ENCODE results near the gene RYR2. TPM values are rescaled to one million over a fixed set of nuclear protein-coding genes. Genes with fewer than 3 reads are reported as not detected.

Gene RYR2
- total and polyA plus RNA-seq, 4 donors, result 2.6 to 128 (median 17.7) TPM

- no peak overlapping the region for H3K27ac ChIP-seq (ENCODE audit: low read depth in 1 of 2, low read length in 2 of 2)
- no peak overlapping the region for H3K4me3 ChIP-seq (ENCODE audit: low read length in 2 of 2)
- no peak for ATAC-seq (ENCODE audit: low FRiP score)
- intact Hi-C loops (cut with DNase I), result no loop called here
- no peaks in the 10 kb centered on the region for H3K27me3 ChIP-seq (ENCODE audit: control insufficient read depth in 1 of 2, insufficient read depth in 2 of 2, low read length in 1 of 2)
- 93 to 99% methylated on average over 3 of the region's 3 CpGs for WGBS, 2 donors
- H3K4me1 ChIP-seq (ENCODE audit: control insufficient read depth in 1 of 2, insufficient read depth in 2 of 2, low read length in 2 of 2), result peaks cover 0 to 6% of the 10 kb centered on the region in 2 donors
- no peaks in the 10 kb centered on the region for H3K9me3 ChIP-seq (ENCODE audit: control insufficient read depth, low read length)
- H3K36me3 ChIP-seq (ENCODE audit: control insufficient read depth in 1 of 2, insufficient read depth in 2 of 2, low read length in 1 of 2), result peaks cover 0 to 3% of the 10 kb centered on the region in 2 donors
- no peak for DNase-seq
Observed at GRCh38 chr1:237050915-237051314, 8.9 kb downstream of the RYR2 start.

GRCh38 chr1:237054313-237054712 is 12.3 kb downstream of the RYR2 start:
- no peak for ATAC-seq (ENCODE audit: low FRiP score)
- Histone ChIP-seq H3K4me3 (ENCODE audit: low read length in 2 of 2) (no peak overlapping the region), H3K36me3 (ENCODE audit: control insufficient read depth in 1 of 2, insufficient read depth in 2 of 2, low read length in 1 of 2) (peaks cover 0 to 3% of the 10 kb centered on the region in 2 donors), H3K27me3 (ENCODE audit: control insufficient read depth in 1 of 2, insufficient read depth in 2 of 2, low read length in 1 of 2) (no peaks in the 10 kb centered on the region), H3K27ac (ENCODE audit: low read depth in 1 of 2, low read length in 2 of 2) (no peak overlapping the region), H3K9me3 (ENCODE audit: control insufficient read depth, low read length) (no peaks in the 10 kb centered on the region), H3K4me1 (ENCODE audit: control insufficient read depth in 1 of 2, insufficient read depth in 2 of 2, low read length in 2 of 2) (peaks cover 2 to 5% of the 10 kb centered on the region in 2 donors)
- intact Hi-C loops (cut with DNase I), result no loop called here
- 88 to 91% methylated on average over 2 of the region's 2 CpGs for WGBS, 2 donors
- DNase-seq, result no peak

GRCh38 chr1:237058470-237058869 is 16.5 kb downstream of the RYR2 start:
- DNase-seq (no peak), ATAC-seq (ENCODE audit: low FRiP score) (no peak)
- H3K9me3 ChIP-seq (ENCODE audit: control insufficient read depth, low read length), result peaks cover 1% of the 10 kb centered on the region
- intact Hi-C loops (cut with DNase I), result no loop called here
- WGBS, 2 donors, result 84 to 90% methylated on average over 9 of the region's 9 CpGs
- H3K36me3 ChIP-seq (ENCODE audit: control insufficient read depth in 1 of 2, insufficient read depth in 2 of 2, low read length in 1 of 2), result peaks cover 0 to 3% of the 10 kb centered on the region in 2 donors
- no peak overlapping the region for H3K27ac ChIP-seq (ENCODE audit: low read depth in 1 of 2, low read length in 2 of 2)
- no peaks in the 10 kb centered on the region for H3K27me3 ChIP-seq (ENCODE audit: control insufficient read depth in 1 of 2, insufficient read depth in 2 of 2, low read length in 1 of 2)
- peaks cover 2 to 5% of the 10 kb centered on the region in 2 donors for H3K4me1 ChIP-seq (ENCODE audit: control insufficient read depth in 1 of 2, insufficient read depth in 2 of 2, low read length in 2 of 2)
- H3K4me3 ChIP-seq (ENCODE audit: low read length in 2 of 2), result no peak overlapping the region

- H3K27me3 ChIP-seq (ENCODE audit: control insufficient read depth in 1 of 2, insufficient read depth in 2 of 2, low read length in 1 of 2), result no peaks in the 10 kb centered on the region
- H3K4me1 ChIP-seq (ENCODE audit: control insufficient read depth in 1 of 2, insufficient read depth in 2 of 2, low read length in 2 of 2), result peaks cover 2 to 5% of the 10 kb centered on the region in 2 donors
- intact Hi-C loops (cut with DNase I), result no loop called here
- 8 to 14% methylated on average over 3 of the region's 3 CpGs for WGBS, 2 donors
- no peak overlapping the region for H3K27ac ChIP-seq (ENCODE audit: low read depth in 1 of 2, low read length in 2 of 2)
- DNase-seq, result no peak
- H3K9me3 ChIP-seq (ENCODE audit: control insufficient read depth, low read length), result peaks cover 1% of the 10 kb centered on the region
- no peak overlapping the region for H3K4me3 ChIP-seq (ENCODE audit: low read length in 2 of 2)
- H3K36me3 ChIP-seq (ENCODE audit: control insufficient read depth in 1 of 2, insufficient read depth in 2 of 2, low read length in 1 of 2), result peaks cover 0 to 3% of the 10 kb centered on the region in 2 donors
- no peak for ATAC-seq (ENCODE audit: low FRiP score)
Observed at GRCh38 chr1:237059244-237059643, 17.3 kb downstream of the RYR2 start.

- no peak for ATAC-seq (ENCODE audit: low FRiP score)
- Histone ChIP-seq H3K4me3 (ENCODE audit: low read length in 2 of 2) (no peak overlapping the region), H3K9me3 (ENCODE audit: control insufficient read depth, low read length) (peaks cover 1% of the 10 kb centered on the region), H3K36me3 (ENCODE audit: control insufficient read depth in 1 of 2, insufficient read depth in 2 of 2, low read length in 1 of 2) (no peaks in the 10 kb centered on the region), H3K27me3 (ENCODE audit: control insufficient read depth in 1 of 2, insufficient read depth in 2 of 2, low read length in 1 of 2) (no peaks in the 10 kb centered on the region), H3K27ac (ENCODE audit: low read depth in 1 of 2, low read length in 2 of 2) (no peak overlapping the region), H3K4me1 (ENCODE audit: control insufficient read depth in 1 of 2, insufficient read depth in 2 of 2, low read length in 2 of 2) (peaks cover 0 to 5% of the 10 kb centered on the region in 2 donors)
- DNase-seq, result no peak
- intact Hi-C loops (cut with DNase I), result no loop called here
Observed at GRCh38 chr1:237062976-237063375, 21.0 kb downstream of the RYR2 start.

GRCh38 chr1:237065903-237066302 is 23.9 kb downstream of the RYR2 start:
- no peaks in the 10 kb centered on the region for H3K36me3 ChIP-seq (ENCODE audit: control insufficient read depth in 1 of 2, insufficient read depth in 2 of 2, low read length in 1 of 2)
- H3K4me3 ChIP-seq (ENCODE audit: low read length in 2 of 2), result no peak overlapping the region
- H3K4me1 ChIP-seq (ENCODE audit: control insufficient read depth in 1 of 2, insufficient read depth in 2 of 2, low read length in 2 of 2), result no peaks in the 10 kb centered on the region
- DNase-seq (no peak), ATAC-seq (ENCODE audit: low FRiP score) (no peak)
- intact Hi-C loops (cut with DNase I), result no loop called here
- H3K27ac ChIP-seq (ENCODE audit: low read depth in 1 of 2, low read length in 2 of 2), result no peak overlapping the region
- H3K27me3 ChIP-seq (ENCODE audit: control insufficient read depth in 1 of 2, insufficient read depth in 2 of 2, low read length in 1 of 2), result no peaks in the 10 kb centered on the region
- WGBS, 2 donors, result 41 to 52% methylated on average over 3 of the region's 3 CpGs
- peaks cover 1% of the 10 kb centered on the region for H3K9me3 ChIP-seq (ENCODE audit: control insufficient read depth, low read length)

- Histone ChIP-seq H3K9me3 (ENCODE audit: control insufficient read depth, low read length) (no peaks in the 10 kb centered on the region), H3K4me1 (ENCODE audit: control insufficient read depth in 1 of 2, insufficient read depth in 2 of 2, low read length in 2 of 2) (no peaks in the 10 kb centered on the region), H3K27ac (ENCODE audit: low read depth in 1 of 2, low read length in 2 of 2) (no peak overlapping the region), H3K36me3 (ENCODE audit: control insufficient read depth in 1 of 2, insufficient read depth in 2 of 2, low read length in 1 of 2) (no peaks in the 10 kb centered on the region), H3K27me3 (ENCODE audit: control insufficient read depth in 1 of 2, insufficient read depth in 2 of 2, low read length in 1 of 2) (no peaks in the 10 kb centered on the region), H3K4me3 (ENCODE audit: low read length in 2 of 2) (no peak overlapping the region)
- ATAC-seq (ENCODE audit: low FRiP score), result no peak
- intact Hi-C loops (cut with DNase I), result no loop called here
- no peak for DNase-seq
- WGBS, 2 donors, result 89 to 98% methylated on average over 2 of the region's 2 CpGs
Observed at GRCh38 chr1:237070519-237070918, 28.5 kb downstream of the RYR2 start.

- no peaks in the 10 kb centered on the region for H3K9me3 ChIP-seq (ENCODE audit: control insufficient read depth, low read length)
- no peak overlapping the region for H3K27ac ChIP-seq (ENCODE audit: low read depth in 1 of 2, low read length in 2 of 2)
- DNase-seq, result no peak
- H3K36me3 ChIP-seq (ENCODE audit: control insufficient read depth in 1 of 2, insufficient read depth in 2 of 2, low read length in 1 of 2), result no peaks in the 10 kb centered on the region
- intact Hi-C loops (cut with DNase I), result no loop called here
- no peaks in the 10 kb centered on the region for H3K27me3 ChIP-seq (ENCODE audit: control insufficient read depth in 1 of 2, insufficient read depth in 2 of 2, low read length in 1 of 2)
- H3K4me3 ChIP-seq (ENCODE audit: low read length in 2 of 2), result no peak overlapping the region
- WGBS, 2 donors, result 90 to 91% methylated on average over 25 of the region's 25 CpGs
- peak; percentile 26 for ATAC-seq (ENCODE audit: low FRiP score)
- no peaks in the 10 kb centered on the region for H3K4me1 ChIP-seq (ENCODE audit: control insufficient read depth in 1 of 2, insufficient read depth in 2 of 2, low read length in 2 of 2)
Observed at GRCh38 chr1:237071641-237072420, 29.8 kb downstream of the RYR2 start.

- DNase-seq (no peak), ATAC-seq (ENCODE audit: low FRiP score) (no peak)
- Histone ChIP-seq H3K9me3 (ENCODE audit: control insufficient read depth, low read length) (no peaks in the 10 kb centered on the region), H3K27ac (ENCODE audit: low read depth in 1 of 2, low read length in 2 of 2) (no peak overlapping the region), H3K4me1 (ENCODE audit: control insufficient read depth in 1 of 2, insufficient read depth in 2 of 2, low read length in 2 of 2) (no peaks in the 10 kb centered on the region), H3K27me3 (ENCODE audit: control insufficient read depth in 1 of 2, insufficient read depth in 2 of 2, low read length in 1 of 2) (no peaks in the 10 kb centered on the region), H3K4me3 (ENCODE audit: low read length in 2 of 2) (no peak overlapping the region), H3K36me3 (ENCODE audit: control insufficient read depth in 1 of 2, insufficient read depth in 2 of 2, low read length in 1 of 2) (no peaks in the 10 kb centered on the region)
- intact Hi-C loops (cut with DNase I), result no loop called here
- WGBS, 2 donors, result 93 to 94% methylated on average over 11 of the region's 11 CpGs
Observed at GRCh38 chr1:237074371-237075117, 32.6 kb downstream of the RYR2 start.
